DOHH2 (cell line): ENCODE measurements around the gene TRAT1.

Source experiments
- CTCF ChIP-seq: fragments of 200-600 bp; sonication (generic); IDR thresholded peaks from one replicate; pipeline ENCODE4 v1.5.1; 2014; ENCODE audit warnings: antibody characterized with exemption, mild to moderate bottlenecking, low read depth, low read length; ENCODE audit not compliant: poor library complexity, severe bottlenecking
- EZH2phosphoT487 ChIP-seq: fragments of 200-600 bp; sonication (generic); IDR thresholded peaks from 2 replicates; pipeline ENCODE4 v1.6.1; 2017; ENCODE audit warnings: borderline replicate concordance, mild to moderate bottlenecking, antibody characterized with exemption, low read length, moderate library complexity, mixed read lengths

- TF ChIP-seq CTCF (no peak), EZH2phosphoT487 (no peak)
These were observed 41.2 kb downstream of the TRAT1 start for GRCh38 chr3:108863799-108864135.
